ENCODE results near the gene EFCAB8.
"Not testable (repeated sequence)": the region's sequence is repeated elsewhere in the genome, so short reads cannot be mapped to it uniquely, and the experiment has no call there.

The EFCAB8 gene

DNA sequence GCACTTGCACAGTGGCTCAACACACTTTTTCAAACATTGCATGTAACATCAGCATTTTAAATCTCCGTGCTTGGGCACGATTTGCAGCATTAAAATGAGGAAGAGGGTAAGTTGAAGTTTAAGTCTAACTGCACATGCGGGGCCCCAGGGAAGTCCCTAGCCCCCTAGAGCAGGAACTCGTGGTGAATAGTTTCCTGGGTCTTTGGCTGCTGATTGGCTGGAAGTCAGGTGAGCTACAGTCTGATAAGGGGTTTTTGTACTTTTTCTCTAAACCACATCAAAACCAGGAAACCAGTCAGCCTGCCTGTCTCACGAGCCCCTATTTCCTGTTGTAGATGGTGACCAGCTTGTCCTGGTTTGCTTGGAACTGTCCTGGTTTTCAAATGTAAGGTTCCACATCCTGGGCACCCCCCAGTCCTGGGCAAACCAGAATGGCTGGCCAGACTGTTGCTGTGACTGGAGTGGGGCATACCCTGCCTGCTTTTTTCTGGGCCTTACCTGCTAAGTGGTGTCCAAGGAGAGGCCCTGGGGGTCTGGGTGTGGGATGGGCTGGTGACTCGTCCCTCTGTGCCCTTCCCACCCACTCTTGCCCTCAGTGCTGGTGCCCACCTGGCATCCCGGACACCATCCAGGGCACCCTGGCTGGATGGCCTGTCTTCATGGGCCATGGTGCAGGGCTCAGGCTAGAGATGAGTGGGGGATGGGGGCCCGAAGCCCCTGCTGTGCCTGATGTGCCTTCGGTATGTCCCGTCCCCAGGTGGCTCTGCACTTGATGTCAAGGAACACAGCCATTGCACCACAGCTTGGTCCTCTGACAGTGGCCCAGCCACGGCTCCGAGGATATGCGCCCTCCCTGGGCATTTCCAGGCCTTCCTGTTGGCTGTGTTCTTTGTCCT lies 113.7 kb downstream of the EFCAB8 start:
- DNase-seq (ENCODE audit: low spot score), result peak; percentile 89

- no peak for DNase-seq (ENCODE audit: low spot score)
These were observed 114.5 kb downstream of the EFCAB8 start for GRCh38 chr20:32973077-32973717.

DNA sequence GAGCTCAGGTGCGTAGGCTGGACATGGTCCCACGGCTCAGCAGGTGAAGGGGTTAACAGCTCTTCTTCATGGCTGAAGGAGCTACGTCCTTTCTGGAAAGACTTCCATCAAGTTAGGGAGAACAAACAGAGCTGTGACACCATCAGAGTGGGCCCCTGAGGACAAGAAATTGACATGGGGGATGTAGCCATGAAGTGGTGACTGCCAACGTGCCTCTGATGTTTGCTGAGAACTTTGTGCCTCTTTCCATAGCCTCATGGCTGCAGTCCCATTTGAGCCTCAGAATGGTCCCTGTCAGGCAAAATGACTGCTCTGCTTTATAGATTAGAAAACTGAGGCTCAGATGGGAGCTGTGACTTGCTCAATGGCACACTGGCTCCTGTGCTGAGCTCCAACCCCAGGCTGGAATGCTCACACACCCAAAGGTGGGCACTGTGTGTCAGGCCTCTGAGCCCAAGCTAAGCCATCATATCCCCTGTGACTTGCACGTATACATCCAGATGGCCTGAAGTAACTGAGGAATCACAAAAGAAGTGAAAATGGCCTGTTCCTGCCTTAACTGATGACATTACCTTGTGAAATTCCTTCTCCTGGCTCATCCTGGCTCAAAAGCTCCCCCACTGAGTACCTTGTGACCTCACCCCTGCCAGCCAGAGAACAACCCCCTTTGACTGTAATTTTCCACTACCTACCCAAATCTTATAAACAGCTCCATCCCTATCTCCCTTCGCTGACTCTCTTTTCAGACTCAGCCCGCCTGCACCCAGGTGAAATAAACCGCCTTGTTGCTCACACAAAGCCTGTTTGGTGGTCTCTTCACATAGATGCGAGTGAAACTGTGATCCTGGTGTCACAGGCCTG lies 115.7 kb downstream of the EFCAB8 start:
- not testable (repeated sequence) for DNase-seq (ENCODE audit: low spot score)

GRCh38 chr20:32975121-32975520 lies 116.4 kb downstream of the EFCAB8 start:
- not testable (repeated sequence) for DNase-seq (ENCODE audit: low spot score)

GRCh38 chr20:32975698-32976674 lies 117.3 kb downstream of the EFCAB8 start:
- DNase-seq (ENCODE audit: low spot score), result no peak

- DNase-seq (ENCODE audit: low spot score), result no peak
These were observed 118.0 kb downstream of the EFCAB8 start for GRCh38 chr20:32976746-32977145.

DNA sequence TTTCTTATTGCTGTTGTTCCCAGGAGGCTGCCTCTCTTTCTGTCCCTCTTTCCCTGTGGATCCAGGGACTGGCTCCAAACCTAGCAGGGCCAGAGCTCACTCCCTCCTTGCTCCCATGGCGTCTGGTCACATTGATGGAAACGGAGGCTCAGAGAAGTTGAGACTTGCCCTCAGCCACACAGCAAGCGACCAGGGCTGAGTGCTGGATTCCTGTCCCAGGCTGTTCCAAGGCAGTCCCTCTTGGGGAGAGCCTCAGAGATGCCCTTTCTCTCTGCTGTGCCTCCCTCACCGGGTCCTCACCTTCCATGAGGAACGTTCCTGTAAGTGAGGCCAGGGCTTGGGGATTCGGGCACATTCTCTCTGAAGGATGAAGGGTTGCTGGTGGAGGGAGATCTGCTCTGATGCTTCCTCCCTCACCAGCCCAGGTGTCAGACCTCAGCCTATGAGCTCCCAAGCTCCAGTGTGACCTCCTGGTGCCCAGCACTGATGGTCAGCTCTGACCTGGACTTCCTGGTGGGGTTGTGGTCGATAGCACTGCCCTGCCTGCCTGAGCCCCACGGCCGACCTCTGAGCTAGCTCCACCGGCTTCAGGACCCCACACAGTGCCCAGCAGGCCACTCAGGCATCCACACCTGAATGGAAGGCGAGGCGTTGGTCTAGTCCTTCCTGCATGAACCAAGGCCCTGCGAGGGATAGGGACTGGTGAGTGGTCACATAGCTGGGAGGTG lies 118.7 kb downstream of the EFCAB8 start:
- no peak for DNase-seq (ENCODE audit: low spot score)

DNA sequence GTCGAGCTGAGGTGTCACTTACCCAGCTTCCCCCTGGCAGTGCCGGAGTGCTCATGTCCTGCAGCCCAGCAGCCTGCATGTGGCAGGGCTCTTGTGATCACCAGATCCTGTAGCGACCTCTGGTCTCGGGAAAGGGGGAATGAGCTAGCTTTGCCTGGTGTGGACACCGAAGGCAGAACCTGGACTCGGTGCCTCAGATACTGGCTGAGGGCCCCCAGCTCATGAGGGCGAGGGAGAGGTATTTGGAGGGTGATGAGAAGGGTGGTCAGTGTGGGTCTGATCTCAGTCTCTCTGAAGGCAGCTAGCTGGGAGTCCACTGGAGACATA lies 119.2 kb downstream of the EFCAB8 start:
- no peak for DNase-seq (ENCODE audit: low spot score)

DNA sequence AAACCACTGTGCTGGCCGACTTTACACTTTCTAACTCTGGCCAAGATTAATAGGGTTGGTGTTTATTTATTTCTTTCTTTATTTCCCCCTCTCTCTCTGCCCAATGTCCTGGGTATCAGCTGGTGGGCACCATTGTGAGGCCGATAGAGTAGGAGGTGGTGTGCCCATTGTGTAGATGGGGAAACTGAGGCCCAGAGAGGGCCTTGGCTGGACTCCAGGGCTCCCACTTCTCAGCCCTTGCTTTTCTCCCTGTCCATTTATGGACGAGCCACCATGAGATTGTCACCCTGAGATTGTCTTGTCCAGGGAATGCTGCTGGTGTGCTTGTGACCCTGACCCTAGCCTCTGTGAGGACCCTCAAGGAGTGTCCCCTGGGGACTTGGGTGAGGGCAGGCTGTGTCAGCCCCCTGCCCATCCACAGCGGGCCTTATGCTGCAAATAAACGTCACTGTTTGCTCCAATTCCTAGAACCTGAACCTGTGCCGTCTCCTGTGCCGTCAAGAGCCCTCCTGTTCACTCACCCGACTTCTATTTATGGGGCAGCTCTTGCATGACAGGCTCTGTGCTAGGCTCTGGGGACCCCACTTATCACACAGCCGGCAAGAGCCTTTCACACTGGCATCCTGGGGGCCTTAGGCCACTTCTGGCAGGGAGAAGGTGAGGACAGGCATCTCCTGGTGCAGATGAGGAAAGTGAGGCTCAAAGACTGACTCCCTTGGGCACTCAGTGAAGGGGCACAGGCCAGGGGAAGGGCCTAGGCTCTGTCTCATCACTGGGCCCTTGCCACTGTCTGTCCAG lies 120.7 kb downstream of the EFCAB8 start:
- DNase-seq (ENCODE audit: low spot score), result no peak

- no peak for DNase-seq (ENCODE audit: low spot score)
These were observed 121.6 kb downstream of the EFCAB8 start for GRCh38 chr20:32980131-32980941.

GRCh38 chr20:32980990-32981389 lies 122.3 kb downstream of the EFCAB8 start:
- DNase-seq (ENCODE audit: low spot score), result no peak

DNA sequence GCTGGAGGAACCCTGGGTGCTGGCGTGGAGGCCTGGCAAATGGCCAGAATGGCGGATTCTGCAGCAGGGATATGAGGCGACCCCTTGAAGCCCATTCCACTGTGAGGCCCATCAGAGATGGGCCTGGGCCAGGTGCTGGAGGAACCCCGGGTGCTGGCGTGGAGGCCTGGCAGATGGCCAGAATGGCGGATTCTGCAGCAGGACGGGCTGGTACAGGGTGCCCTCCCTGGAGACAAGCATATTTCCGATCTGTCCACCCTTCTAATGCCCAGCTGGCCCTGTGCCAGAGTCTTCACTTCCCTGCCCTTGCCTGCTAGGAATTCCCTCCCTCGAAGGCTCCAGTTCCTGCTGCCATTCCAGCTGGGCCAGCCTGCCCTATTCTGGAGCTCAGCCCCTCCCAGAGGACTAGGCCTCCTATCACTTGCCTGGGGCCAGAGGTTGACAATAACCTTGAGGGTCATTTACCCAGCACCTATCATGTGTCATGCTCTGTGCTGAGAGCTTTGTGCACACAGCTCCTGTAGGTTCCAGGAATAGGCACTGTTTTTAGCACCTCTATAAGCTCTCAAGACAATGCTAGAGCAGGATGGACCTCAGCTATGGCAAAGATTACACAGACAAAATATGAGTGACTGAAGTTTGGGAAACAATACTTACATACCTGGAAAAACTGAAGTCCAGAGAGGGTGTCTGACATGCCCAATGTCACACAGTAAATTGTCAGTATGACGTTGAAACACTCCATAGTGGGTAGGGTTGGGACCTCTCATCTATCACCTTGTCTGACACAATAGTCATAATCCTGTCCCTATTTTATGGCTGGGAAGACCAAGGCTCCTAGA lies 124.1 kb downstream of the EFCAB8 start:
- no peak for DNase-seq (ENCODE audit: low spot score)

DNA sequence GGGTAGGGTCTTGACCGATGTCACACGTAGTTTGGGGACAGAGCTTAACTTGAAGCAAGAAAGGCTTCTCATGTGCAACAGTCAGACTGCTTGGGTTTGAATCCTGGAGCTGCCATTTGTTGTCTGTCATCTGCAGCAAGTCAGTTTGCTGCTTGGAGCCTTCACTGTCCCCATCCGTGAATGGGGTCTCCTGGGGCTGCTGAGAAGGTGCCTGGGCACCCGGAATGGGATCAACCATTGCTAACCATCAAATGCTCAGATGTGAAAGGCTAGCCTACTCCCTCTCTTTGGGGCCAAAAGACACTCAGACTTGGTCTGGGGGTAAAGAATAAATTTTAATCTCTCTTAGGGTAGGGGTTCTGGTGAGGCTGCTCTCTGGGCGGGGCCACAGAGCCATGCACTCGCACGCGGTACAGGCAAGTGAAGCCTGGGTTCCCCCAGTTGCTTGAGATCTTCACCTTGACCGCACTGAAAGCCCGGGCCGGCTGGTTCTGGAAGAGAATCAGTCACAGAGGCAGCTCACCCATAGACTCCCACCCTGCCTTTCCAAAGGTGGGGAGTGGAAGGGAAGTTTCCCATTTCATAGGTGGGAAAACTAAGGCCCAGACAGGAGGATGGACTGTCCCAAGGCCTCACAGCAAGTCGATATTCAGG lies 124.9 kb downstream of the EFCAB8 start:
- no peak for DNase-seq (ENCODE audit: low spot score)

DNA sequence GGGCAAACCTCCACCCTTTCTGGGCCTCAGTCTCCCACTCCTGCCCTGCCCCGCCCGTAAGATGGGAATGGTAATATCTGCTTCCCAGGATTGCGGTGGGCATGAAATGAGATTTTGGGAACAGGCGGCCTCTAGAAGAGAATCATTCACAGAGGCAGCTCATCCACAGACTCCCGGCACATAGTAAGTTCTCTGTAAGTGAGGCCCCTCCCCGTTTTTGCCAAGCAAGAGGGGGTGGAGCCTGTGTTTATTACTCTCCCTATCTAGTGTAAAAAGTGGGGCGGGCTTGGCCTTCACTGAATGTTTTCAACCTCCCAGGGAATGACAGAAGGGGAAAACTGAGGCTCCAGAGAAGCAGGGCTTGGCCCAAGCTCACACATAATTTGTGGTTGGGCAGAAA lies 125.5 kb downstream of the EFCAB8 start:
- no peak for DNase-seq (ENCODE audit: low spot score)

GRCh38 chr20:32984631-32985354 lies 126.1 kb downstream of the EFCAB8 start:
- DNase-seq (ENCODE audit: low spot score), result no peak

DNA sequence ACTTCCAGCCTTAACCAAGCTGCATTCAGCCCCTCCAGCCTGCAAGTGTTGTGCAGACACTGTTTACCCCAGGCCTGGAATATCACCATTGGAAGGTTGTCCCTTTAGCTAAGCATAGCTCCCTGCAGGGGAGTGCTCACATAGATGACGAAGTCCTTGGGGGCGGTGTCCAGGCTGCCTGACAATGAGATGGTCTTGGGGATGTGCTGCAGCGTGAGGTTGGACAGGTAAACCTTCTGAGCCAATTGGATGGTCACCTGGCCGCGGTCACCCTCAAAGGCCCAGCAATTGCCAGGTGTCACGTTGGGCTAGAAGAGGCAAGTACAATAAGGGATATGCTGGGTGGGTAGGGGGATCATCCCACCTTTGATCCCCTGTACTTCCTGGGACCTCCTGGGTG lies 126.9 kb downstream of the EFCAB8 start:
- DNase-seq (ENCODE audit: low spot score), result no peak

Data from CD4-positive, alpha-beta T cell treated with Interleukin-15 for 4 hours (primary cell).